GM19324 (cell line): ENCODE data around the gene LAMB3.

Experiments
- ATAC-seq: cut with Tn5 transposase; IDR thresholded peaks from one replicate; pipeline ENCODE4 v1.9.1; 2021; ENCODE audit warnings: mild to moderate bottlenecking, moderate library complexity; ENCODE audit not compliant: unreplicated experiment, low FRiP score

The LAMB3 gene

GRCh38 chr1:209601809-209602657, 50.2 kb downstream of the LAMB3 start:
- ATAC-seq: no peak

GRCh38 chr1:209600541-209600940, 51.7 kb downstream of the LAMB3 start:
- no peak for ATAC-seq

- no peak for ATAC-seq
Measured at GRCh38 chr1:209598227-209598626, 54.0 kb downstream of the LAMB3 start.

GRCh38 chr1:209597499-209597898, 54.7 kb downstream of the LAMB3 start:
- no peak for ATAC-seq

GRCh38 chr1:209595599-209596285, 56.5 kb downstream of the LAMB3 start:
- no peak for ATAC-seq

GRCh38 chr1:209595028-209595427, 57.2 kb downstream of the LAMB3 start:
- ATAC-seq: no peak

- ATAC-seq: no peak
Measured at GRCh38 chr1:209594440-209594839, 57.8 kb downstream of the LAMB3 start.

- ATAC-seq: no peak
Measured at GRCh38 chr1:209593747-209594146, 58.5 kb downstream of the LAMB3 start.

- ATAC-seq: no peak
Measured at GRCh38 chr1:209590405-209590804, 61.8 kb downstream of the LAMB3 start.

- ATAC-seq: no peak
Measured at GRCh38 chr1:209589863-209590262, 62.4 kb downstream of the LAMB3 start.

GRCh38 chr1:209589440-209589839, 62.8 kb downstream of the LAMB3 start:
- ATAC-seq: no peak

GRCh38 chr1:209587789-209588188, 64.4 kb downstream of the LAMB3 start:
- no peak for ATAC-seq

GRCh38 chr1:209586221-209586740, 65.9 kb downstream of the LAMB3 start:
- no peak for ATAC-seq

GRCh38 chr1:209585672-209586071, 66.6 kb downstream of the LAMB3 start:
- no peak for ATAC-seq

- no peak for ATAC-seq
Measured at GRCh38 chr1:209585197-209585596, 67.0 kb downstream of the LAMB3 start.

- no peak for ATAC-seq
Measured at GRCh38 chr1:209584231-209584672, 68.0 kb downstream of the LAMB3 start.

- ATAC-seq: no peak
Measured at GRCh38 chr1:209583408-209583807, 68.8 kb downstream of the LAMB3 start, which contains the start of gene CAMK1G. Gene CAMK1G, plus strand, starts transcription at chr1:209583714. Its CDS starts 11,270 bp downstream, at chr1:209594984.

- no peak for ATAC-seq
Measured at GRCh38 chr1:209580577-209580976, 71.6 kb downstream of the LAMB3 start.

- no peak for ATAC-seq
Measured at GRCh38 chr1:209577346-209577745, 74.9 kb downstream of the LAMB3 start.

GRCh38 chr1:209576392-209577197, 75.6 kb downstream of the LAMB3 start:
- no peak for ATAC-seq

GRCh38 chr1:209570743-209571142, 81.5 kb downstream of the LAMB3 start:
- no peak for ATAC-seq
